ENCODE results near the gene TBC1D22A.

DNA sequence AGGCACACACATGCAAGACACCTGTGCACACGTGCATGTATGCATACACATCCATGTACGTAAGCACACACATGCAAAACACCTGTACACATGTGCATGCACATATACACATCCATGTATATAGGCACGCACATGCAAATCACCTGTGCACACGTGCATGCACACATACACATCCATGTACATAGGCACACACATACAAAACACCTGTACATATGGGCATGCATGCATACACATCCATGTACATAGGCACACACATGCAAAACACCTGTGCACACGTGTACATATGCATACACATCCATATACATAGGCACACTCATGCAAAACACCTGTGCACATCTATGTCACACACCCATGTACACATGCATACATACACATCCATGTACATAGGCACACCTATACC, 458.3 kb downstream of the TBC1D22A start:
- TF ChIP-seq EZH2 (IDR thresholded peaks at IDR 0.05; ENCODE audit: borderline replicate concordance, low read length), result no peak
- TF ChIP-seq, protein P1, sequence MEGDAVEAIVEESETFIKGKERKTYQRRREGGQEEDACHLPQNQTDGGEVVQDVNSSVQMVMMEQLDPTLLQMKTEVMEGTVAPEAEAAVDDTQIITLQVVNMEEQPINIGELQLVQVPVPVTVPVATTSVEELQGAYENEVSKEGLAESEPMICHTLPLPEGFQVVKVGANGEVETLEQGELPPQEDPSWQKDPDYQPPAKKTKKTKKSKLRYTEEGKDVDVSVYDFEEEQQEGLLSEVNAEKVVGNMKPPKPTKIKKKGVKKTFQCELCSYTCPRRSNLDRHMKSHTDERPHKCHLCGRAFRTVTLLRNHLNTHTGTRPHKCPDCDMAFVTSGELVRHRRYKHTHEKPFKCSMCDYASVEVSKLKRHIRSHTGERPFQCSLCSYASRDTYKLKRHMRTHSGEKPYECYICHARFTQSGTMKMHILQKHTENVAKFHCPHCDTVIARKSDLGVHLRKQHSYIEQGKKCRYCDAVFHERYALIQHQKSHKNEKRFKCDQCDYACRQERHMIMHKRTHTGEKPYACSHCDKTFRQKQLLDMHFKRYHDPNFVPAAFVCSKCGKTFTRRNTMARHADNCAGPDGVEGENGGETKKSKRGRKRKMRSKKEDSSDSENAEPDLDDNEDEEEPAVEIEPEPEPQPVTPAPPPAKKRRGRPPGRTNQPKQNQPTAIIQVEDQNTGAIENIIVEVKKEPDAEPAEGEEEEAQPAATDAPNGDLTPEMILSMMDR (IDR thresholded peaks at IDR 0.05; ENCODE audit: low read length), result no peak
